Breast epithelium (tissue), 3 donors: ENCODE results near the gene ADM2.

Source experiments
- CTCF ChIP-seq, 3 donors: fragments of 450-650 bp; IDR thresholded peaks; one replicate each; pipeline ENCODE4 v1.5.1; 2016 to 2017; ENCODE audit warnings: antibody characterized with exemption in 3 of 3, mild to moderate bottlenecking in 3 of 3, moderate library complexity in 3 of 3
- POLR2AphosphoS5 ChIP-seq, 3 donors: sonication (generic); formaldehyde crosslinking; IDR thresholded peaks; one replicate each; pipeline ENCODE4 v1.6.1; 2017; ENCODE audit warnings: antibody characterized with exemption in 3 of 3

DNA sequence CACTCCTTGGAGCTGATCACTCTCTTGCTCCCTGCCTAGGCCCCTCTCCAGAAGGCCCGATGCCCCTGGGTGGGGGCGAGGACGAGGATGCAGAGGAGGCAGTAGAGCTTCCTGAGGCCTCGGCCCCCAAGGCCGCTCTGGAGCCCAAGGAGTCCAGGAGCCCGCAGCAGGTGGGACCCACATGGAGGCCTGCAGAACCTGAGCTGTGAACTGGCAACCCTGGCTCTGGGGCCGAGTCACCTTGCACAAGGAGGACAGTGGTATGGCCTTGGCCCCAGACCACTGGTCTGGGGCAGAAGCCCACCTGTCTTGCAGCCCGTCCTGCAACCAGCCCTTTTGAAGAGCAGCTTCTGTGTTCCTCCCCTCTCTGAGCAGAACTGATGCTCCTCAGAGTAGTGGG lies 37.8 kb downstream of the ADM2 start:
- TF ChIP-seq POLR2AphosphoS5 (IDR thresholded peaks at IDR 0.05) (no peak), CTCF (IDR thresholded peaks at IDR 0.05) (no peak)
